Measurements from ENCODE around the gene COL24A1.
"Not testable (repeated sequence)": the region's sequence is repeated elsewhere in the genome, so short reads cannot be mapped to it uniquely, and the experiment has no call there.

The COL24A1 gene

DNA sequence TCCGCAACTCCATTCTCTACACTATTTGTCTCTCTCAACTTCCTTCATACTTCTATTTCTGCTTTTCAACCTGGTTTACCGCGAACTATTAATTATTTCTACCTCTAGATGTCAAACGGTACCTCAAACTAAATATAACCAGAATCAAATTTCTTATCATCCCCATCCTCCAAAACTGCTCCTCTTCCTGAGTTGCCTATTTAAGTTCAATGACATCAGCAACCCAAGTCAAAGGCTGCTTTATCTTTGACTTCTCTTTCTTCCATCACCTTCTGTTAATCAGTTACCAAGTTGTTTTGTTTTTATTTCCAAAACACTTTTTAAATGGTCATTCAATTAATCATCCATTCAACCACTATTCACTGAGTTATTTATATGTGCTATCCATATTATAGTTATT lies 171.9 kb downstream of the COL24A1 start:
- no peak for DNase-seq (ENCODE audit: low spot score)

DNA sequence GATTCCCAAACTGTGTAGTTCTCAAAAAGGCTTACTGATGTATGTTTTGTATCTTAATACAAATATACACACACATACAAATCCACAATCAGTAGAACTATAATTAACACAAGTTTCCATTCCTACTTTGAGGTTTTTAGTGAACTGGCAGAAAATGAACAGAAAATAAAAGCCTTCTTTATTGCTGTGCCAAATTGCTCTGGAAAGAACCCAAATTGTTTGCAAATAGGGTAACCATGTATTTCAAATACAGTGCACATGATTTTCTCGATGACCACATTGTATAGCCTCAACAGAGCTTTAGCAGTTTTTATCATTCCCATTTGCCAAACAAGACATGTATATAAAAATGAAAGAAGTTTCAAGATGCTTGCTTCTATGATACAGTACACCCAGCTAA lies 173.3 kb downstream of the COL24A1 start:
- DNase-seq (ENCODE audit: low spot score): no peak

DNA sequence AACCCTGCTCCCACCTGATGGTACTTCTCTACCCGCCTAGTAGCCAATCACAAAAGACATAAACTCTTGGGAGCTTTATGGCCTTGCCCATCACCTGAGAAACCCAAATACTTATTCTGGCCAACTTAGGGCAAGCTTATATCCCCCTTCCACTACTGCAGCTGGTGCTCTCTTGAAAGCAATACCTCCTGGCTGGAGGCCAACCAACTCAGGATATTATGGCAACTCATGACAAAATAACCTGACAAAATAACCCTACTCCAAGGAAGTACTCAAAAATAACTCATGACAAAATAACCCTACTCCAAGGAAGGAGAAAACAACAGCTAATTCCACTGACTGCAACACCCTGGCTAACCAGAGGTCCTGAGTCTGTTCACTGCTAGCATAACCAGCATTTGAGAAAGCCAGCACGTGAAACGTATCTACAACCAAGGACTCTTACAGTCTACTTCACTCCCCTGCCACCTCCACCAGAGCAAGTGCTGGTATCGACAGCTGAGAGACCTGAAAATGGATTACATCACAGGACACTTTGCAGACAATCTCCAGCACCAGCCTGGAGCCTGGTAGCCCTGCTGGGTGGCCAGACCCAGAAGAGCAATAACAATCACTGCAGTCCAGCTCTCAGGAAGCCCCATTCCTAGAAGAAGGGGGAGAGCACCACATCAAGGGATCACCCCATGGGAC lies 179.9 kb downstream of the COL24A1 start:
- no peak for DNase-seq (ENCODE audit: low spot score)

DNA sequence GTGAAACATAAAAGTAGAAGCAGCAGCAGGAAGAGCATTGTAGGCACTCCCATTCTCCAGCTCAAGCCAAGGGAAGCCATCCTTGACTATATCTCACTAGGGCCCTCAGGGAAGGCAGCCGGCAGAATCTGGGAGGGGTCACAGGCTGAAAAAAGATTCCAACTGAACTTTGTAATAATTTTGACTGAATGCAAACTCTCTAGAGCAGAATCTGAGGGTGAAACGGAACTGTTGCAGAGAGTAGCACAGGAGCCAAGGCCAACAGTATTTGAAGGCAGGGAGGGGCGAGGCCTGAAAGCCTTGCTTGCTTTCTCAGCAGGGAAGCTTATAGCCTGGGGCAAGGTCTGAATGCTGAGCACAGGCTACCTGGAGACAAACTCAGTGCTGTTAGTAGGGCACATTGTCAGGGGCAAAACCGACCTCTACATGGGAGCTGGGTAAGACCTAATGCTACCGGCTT lies 180.6 kb downstream of the COL24A1 start:
- peak; percentile 50 for DNase-seq (ENCODE audit: low spot score)

DNA sequence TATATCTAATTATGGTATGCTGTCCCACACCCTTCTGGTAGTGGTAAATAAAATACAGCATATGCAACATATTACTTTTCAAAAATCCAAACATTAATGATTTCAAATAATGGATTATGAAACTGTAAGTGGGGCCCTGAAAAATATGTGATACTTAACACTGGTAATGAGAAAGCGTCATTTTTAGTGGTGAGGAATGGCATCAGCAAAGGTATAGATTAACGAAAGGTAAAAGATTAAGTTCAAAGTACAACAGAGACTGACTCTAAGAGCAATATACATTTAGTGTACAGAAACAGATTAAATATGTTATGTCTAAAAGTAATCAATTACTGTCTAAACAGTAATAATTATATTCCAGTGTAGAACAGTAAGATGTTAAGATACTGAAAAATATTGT lies 194.1 kb downstream of the COL24A1 start:
- DNase-seq (ENCODE audit: low spot score): no peak

DNA sequence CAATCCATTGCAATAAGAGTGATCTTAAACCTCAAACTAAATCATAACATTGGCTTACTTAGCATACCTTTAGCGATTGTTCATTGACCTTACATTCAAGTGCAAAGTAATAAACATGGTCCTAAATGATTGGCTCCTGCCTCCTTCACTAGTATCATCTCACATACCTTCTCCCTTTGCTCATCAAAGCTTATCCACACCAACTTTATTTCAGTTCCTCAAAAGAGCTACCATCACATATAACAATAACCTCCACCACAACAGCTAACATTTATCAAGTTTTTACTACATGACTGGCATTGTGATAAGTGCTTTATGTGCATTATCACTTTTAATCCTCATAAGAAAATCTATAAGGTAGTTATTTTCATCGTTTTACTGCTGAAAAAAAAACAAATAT lies 198.8 kb downstream of the COL24A1 start:
- DNase-seq (ENCODE audit: low spot score): no peak

DNA sequence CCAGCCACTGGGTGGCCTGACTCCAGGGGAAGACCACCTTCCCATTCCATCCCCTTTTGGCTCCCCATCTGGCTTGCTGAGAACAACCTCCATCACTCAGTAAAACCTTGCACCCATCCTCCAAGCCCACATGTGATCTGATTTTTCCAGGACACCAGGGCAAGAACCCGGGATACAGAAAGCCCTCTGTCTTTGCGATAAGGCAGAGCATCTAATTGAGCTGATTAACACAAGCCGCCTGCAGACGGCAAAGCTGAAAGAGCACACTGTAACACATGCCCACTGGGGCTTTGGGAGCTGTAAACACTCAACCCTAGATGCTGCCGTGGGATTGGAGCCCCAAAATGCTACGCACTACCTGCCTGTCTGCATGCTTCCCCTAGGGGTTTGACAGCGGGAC lies 201.4 kb downstream of the COL24A1 start:
- DNase-seq (ENCODE audit: low spot score): not testable (repeated sequence)

DNA sequence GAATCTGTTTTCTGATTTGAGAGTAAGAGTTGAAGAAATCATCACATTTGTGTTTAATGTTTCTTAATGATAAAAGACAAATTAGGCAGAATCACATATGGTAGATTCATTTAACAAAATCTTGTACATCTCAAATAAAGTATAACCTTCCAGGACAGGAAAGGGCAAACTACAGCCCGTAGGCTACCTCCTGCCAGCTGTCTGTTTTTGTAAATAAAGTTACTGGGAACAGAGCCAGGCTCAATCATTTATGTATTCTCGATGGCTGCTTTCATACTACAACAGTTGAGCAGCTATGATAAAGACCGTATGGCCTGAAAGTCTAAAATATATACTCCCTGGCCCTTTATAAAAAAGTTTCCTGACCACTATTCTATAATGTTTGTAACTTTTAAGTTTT lies 204.1 kb downstream of the COL24A1 start:
- DNase-seq (ENCODE audit: low spot score): no peak

DNA sequence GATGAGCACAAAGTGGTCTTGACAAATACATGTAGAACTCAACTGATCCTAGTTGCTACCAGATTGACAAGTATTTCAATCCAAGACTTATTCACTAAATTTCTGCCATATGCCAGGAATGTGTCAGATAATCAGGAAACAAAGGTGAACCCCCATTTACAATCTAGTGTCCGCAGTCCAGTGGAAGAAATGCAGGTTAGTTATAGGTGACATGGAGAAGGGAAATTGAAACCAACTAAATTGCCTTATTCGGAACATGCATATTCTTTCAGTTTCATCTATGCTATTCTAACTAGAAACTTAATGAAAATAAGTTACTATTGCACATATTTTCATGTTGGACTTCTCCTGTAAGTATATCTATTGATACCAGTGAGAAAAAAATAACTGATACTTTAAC lies 209.4 kb downstream of the COL24A1 start:
- DNase-seq (ENCODE audit: low spot score): no peak

DNA sequence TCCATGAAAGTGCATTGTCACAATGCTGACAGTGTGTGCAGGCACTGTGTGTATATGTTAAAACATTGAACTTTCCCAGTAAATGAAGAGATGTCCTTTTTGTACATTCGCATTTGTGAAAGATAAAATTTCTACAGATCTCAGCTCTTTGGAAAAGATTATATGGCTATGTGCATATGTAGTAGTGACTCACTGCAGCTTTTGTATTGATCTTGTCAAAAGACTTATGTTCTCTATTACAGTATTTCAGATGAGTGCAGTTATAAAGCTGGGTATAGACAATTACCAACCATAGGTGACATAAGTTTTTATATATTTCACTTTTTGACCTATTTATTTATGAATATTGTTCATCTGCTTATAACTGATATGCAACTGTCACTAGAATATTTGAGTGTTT lies 212.6 kb downstream of the COL24A1 start:
- DNase-seq (ENCODE audit: low spot score): no peak

DNA sequence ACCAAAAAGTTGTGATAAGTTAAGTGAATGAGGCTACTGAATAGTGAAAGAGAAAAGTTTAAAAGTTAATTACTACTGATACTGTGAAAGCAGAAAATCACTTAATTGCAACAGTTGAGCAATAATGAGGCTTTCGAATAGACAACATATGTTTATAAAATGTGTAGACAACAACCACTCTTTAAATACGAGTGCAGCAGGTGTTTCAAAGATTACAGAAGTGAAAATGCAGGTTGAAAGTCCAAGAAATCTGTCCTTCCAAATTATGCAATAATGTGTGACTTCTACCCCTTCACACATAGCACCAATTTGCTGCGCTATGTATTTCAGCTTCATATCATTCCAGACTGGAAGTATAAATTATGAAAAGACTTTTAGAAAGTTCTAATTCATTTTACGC lies 213.0 kb downstream of the COL24A1 start:
- no peak for DNase-seq (ENCODE audit: low spot score)

DNA sequence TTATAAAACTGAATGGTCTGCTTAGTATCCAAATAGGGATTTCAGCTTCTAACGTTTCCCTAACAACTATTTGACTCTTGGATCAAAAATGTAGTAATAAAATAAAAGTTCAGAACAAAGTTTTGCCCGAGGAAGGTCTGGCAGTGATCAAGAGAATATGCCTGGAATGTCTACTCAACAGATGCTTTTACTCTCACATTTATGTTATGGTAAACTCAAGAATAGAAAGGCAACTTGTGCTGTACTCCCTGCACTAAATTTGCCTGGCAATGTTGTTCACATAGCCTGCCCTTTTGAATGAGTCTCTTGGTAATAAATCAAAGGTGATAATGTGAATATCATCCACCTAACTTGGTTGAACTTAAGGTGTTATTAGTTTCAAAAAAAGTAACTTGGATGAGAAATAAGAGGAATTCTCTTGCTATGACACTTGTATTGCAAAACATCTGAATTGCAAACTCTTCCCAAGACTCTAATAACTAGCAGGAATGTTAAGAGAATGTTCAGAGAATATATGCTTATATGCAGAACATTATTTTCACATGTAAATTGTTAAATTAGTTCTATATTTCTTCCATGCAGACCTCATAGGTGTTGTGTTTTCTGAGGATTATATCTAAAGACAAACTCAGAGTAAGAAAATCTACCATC lies 215.8 kb downstream of the COL24A1 start:
- DNase-seq (ENCODE audit: low spot score): no peak

DNA sequence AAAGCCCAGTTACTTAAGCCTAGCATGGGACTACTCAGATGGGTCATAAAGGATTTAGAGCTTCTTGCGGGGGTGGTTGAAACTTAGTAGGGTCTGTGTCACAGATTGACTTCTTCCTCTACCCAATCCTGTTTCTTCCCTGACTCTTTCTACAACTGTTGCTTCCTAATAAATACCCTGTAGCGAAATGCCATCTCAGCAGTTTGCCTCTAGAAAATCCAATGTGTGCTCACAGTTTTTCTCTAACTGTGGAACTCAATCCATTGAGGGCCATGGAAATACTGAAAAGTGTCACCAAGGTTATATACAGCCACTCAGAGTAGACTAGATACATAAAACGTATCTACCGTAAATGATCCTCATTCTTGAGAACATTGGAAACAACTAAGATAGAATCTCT lies 217.7 kb downstream of the COL24A1 start:
- DNase-seq (ENCODE audit: low spot score): no peak

DNA sequence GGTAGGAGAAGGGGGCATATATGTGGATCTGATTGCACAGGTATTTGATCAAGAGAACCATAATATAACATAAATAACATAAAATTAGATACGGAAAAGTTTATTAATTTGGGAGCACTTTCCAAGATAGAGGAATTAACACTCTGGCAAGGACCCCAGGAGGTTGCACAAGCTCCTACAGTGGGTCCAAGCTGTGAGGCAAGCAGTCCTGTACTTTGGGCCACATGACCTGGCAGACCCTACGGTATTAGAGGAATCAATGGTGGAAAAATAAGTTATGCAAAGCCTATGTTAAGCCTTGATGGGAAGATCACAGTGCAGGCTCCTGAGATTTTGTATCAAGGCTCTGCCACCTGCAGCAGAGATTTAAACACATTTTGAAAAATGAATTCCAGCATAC lies 220.1 kb downstream of the COL24A1 start:
- DNase-seq (ENCODE audit: low spot score): no peak

DNA sequence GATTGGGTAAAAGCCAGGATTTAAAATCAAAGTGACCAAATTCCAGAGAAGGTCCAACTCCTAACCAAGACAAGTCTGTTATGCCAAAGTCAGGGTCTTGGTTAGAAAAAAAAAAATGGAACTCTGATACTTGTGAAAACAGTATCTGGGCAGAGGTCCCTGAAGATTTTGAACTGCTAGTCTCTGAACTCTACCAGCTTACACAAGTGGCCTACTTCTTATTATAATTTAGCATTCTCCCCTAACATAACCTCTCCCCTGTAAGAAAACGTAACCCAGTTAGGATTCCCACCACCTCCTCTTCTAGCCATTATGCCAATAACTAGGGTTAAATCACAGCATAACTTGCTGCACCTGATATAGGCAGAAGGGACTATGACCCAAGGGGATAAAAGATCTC lies 220.5 kb downstream of the COL24A1 start:
- no peak for DNase-seq (ENCODE audit: low spot score)

DNA sequence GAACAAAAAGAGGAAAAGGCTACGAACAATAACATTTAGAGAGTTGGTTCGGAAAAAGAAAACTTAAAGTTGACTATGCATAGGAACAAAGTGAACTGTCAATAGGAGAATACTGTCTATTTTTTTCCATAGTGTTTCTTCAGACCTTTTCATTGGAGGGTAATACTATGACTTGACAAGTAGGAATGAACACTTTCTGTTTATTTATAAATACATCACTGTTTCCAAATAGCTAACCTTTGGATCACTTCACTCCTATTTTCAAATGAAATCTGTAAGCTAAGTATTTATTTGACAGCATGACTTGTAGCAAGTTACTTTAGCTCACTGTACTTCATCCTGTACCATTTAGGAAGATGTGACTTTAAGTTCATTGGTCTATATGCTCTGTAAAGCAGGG lies 221.3 kb downstream of the COL24A1 start:
- no peak for DNase-seq (ENCODE audit: low spot score)

DNA sequence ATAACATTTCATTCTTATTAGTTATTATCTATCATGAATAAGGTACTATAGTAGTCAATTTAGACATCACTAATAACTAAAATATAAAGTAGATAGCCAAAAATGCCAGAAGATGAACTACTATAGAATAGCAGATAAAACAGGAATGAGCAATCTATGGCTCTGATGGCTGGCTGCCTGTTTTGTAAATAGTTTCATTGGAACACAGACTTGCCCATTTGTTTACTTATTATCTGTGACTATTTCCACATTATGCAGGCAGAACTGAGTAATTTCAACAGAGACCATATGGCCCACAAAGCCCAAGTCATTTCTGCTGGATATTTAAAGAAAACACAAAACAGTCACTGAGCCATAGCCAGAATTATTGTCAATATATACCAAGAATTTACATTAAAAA lies 222.1 kb downstream of the COL24A1 start:
- no peak for DNase-seq (ENCODE audit: low spot score)

DNA sequence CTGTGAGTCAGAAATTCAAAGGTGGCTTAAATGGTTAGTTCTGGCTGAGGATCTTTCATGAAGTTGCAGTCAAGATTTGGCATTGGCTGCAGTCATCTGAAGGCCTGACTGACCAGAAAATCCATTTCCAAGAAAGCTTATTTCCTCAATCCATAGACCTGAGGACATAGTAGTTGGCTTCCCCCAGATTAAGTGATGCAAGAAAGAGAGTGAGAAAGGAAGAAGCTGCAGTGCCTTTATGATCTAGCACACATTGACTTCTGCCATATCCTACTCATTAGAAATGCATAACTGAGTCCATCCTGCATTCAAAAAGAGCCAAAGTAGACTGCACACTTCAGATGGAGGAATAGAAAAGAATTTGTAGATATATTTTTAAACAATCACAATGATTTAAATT lies 222.6 kb downstream of the COL24A1 start:
- DNase-seq (ENCODE audit: low spot score): no peak

DNA sequence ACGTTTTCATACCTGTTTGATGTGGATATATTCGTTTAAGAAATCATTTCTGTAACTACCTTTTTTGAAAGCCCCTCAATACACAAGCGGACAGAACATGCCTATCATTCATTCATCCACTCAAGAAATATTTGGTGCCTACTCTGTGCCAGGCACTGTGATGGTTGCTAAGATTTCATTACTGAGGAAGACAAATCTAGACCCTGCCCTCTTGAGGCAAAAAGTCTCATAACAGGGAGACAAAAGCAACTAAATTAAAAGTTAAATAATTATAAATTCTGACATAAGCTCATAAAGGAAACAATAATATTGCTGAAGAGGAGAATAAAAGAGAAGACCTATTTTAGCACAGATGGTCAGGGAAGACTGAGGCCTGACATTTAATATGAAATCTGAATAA lies 244.8 kb downstream of the COL24A1 start:
- DNase-seq (ENCODE audit: low spot score): no peak

DNA sequence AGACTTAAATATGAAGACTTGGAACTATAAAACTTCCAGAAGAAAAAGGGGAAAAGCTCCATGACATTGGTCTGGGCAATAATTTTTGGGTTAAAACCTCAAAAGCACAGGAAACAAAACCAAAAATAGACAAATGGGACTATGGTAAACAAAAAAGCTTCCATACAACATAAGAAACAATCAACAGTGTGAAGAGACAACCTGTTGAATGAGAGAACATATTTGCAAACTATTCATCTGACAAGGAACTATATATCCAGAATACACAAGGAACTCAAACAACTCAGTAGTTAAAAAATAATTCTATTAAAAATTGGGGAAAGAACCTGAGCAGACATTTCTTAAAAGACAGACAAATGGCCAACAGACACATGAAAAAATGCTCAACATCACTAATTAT lies 255.7 kb downstream of the COL24A1 start:
- DNase-seq (ENCODE audit: low spot score): no peak

DNA sequence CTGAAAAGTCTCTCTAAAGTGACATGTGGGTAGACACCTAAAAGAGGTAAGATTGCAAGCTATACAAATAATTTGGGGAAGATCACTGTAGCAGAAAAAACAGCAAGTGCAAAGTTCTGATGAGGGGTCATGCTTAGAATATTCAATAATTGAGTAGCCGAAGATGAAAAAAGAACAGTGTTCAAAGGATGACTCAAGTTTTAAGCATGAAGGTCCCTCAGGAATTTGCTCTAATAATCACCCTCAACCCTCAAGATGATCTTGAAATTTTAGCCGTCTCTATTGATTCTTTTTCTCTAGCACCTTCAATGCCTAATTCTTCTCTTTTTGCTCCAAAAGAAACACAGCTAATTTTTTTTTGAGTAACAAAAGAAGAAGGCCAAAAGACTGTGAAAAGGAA lies 257.7 kb downstream of the COL24A1 start:
- no peak for DNase-seq (ENCODE audit: low spot score)

DNA sequence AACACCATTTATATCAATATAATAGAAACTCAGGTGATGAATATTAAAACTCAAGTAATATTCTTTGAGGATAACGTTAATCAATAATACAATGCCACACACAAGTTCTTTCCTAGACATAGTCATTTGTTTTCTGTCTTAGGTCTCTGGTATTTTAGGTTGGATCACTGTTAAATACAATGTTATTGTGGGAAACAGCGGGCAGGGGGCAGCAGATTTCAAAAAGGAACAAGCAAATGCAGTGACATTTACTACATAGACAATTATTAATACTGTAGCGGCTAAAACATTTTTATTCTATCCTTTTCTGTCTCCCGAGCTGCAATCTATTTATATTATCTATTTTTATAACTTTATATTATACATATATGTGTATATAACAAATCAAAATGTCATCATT lies 261.9 kb downstream of the COL24A1 start:
- DNase-seq (ENCODE audit: low spot score): peak; percentile 42

DNA sequence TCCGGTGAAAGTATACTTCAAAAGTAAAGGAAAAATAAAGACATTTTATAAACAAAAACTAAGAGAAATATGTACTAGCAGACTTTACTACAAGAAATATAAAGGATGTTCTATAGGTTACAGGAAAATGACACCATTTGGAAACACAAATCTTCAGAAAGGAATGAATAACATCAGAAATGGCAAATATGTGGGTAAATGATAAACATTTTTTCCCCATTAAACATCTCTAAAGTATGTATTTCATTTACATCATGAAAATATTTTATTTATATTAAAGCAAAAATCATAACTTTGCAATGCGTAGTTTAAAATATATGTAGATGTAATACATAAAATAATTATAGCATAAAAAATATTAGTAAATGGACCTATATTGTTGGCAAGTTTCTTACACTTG lies 264.2 kb downstream of the COL24A1 start:
- DNase-seq (ENCODE audit: low spot score): no peak

DNA sequence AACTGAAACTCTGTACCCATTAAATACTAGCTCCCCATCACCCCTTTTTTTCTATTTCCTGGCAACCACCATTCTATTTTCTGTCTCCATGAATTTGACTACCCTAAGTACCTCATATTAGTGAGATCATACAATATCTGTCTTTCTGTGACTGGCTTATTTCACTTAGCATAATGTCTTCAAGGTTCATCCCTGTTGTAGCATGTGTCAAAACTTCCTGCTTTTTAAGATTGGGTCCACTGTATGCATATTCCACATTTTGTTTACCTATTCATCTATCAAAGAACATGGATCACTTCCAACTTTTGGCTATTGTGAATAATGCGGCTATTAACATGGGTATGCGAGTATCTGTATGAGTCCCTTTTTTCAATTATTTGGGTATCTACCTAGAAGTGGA lies 266.7 kb downstream of the COL24A1 start:
- no peak for DNase-seq (ENCODE audit: low spot score)
